Measurements from ENCODE around the gene RBMS3. TPM values are rescaled to one million over a fixed set of nuclear protein-coding genes. Genes with fewer than 3 reads are reported as not detected.

The RBMS3 gene
- total and polyA plus RNA-seq, 2 of the 13 experiments (the other 11 are each of a cell fraction or from before 2014, with no cell fraction given), result not detected

DNA sequence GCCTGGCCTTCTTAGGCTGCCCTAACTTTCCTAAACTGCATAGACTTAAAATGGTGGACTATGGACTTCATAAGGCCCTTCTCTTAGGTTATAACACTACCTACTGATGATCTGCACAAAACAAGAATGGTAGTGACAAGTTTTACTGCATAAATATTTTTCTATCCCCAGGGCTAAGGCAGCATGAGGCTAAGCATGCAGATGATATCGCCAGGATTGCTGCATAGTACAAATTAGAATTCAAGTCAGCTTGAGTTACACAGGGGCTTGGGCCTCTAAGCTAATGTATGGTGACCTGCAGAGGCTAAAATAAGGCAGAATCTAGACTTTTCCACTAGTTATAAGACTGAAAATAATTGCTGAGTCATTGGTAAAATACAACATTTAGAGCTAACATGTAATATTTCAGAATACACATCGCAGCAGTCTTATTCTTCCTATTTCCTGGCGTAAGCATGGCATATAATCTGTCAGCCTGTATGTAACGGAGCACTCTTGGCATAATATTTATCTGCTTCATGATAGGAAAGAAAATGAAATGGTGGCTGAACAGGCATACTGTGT is 15.3 kb upstream of the RBMS3 start (continued):
- TF ChIP-seq ZNF343 (CRISPR knock-in tag; IDR thresholded peaks at IDR 0.05) (no peak), MAFF (IDR thresholded peaks at IDR 0.05; ENCODE audit: low read depth, low read length) (peak; percentile 70; the same call in 1 of the 2 replicates), SIX1 (CRISPR knock-in tag; IDR thresholded peaks at IDR 0.05; ENCODE audit: borderline replicate concordance) (no peak), FOXM1 (CRISPR knock-in tag; IDR thresholded peaks at IDR 0.05) (no peak), NFE2L2 (IDR thresholded peaks at IDR 0.05; ENCODE audit: low read length) (peak; percentile 87), GATAD1 (CRISPR knock-in tag; IDR thresholded peaks at IDR 0.05) (no peak)

DNA sequence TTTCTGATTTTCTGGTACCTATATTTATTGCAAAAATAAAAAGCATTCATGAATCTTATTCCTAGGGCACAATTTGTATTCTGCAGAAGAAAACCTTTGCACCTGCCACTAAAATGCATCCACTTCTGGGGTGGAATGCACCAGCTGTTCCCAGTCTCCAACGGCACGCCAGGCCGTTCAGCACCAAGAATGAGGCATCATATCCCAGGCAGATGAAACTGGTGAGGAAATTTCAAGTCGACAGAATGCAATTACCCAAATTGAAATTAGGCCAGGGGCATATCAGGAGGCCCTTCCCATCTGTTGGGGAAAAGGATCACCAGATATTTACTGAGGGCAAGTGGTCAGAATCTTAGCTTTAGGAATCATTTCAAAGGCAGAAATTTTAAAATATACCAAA is 13.6 kb upstream of the RBMS3 start:
- in situ Hi-C loops (cut with HindIII; ENCODE audit: extremely low pct_ligation_motif_present, low pct_unique_long_range_greater_than_20kb), result no loop called here
- intact Hi-C loops (cut with micrococcal nuclease; ENCODE audit: unreplicated experiment), result no loop called here

More for the DNA sequence above, 13.6 kb upstream of the RBMS3 start:
- no peak overlapping the region for H3K27ac ChIP-seq (ENCODE audit: extremely low read length, insufficient read depth, low read length)
- H3K79me2 ChIP-seq (ENCODE audit: insufficient read depth, low read length), result no peaks in the 10 kb centered on the region
- CTCF ChIA-PET (ENCODE audit: low intra/inter-chr PET ratio, low total read pairs), result no interaction called here
- H3K4me2 ChIP-seq (ENCODE audit: low read depth, low read length), result no peak overlapping the region
- WGBS (ENCODE audit: low lambda C conversion rate), result 2% methylated on average over 4 of the region's 4 CpGs
- H2AFZ ChIP-seq (ENCODE audit: low read length), result no peak overlapping the region
- ATAC-seq, result no peak
- TF ChIP-seq ZNF652 (CRISPR knock-in tag; IDR thresholded peaks at IDR 0.05; ENCODE audit: borderline replicate concordance, low read depth), result no peak
- no peak for TF ChIP-seq REL (CRISPR knock-in tag; conservative IDR thresholded peaks at IDR 0.05)
- no peak for TF ChIP-seq NCOA5 (CRISPR knock-in tag; IDR thresholded peaks at IDR 0.05)
- no peak for TF ChIP-seq PHF21A (CRISPR knock-in tag; IDR thresholded peaks at IDR 0.05)
- TF ChIP-seq CCAR2 (optimal IDR thresholded peaks at IDR 0.05; ENCODE audit: low read depth, low read length), result no peak
- TF ChIP-seq, protein P1, sequence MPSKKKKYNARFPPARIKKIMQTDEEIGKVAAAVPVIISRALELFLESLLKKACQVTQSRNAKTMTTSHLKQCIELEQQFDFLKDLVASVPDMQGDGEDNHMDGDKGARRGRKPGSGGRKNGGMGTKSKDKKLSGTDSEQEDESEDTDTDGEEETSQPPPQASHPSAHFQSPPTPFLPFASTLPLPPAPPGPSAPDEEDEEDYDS (CRISPR knock-in tag; IDR thresholded peaks at IDR 0.05), result no peak
- no peak for TF ChIP-seq ZEB1 (IDR thresholded peaks at IDR 0.05; ENCODE audit: insufficient replicate concordance, low read depth)
- TF ChIP-seq SUZ12 (IDR thresholded peaks at IDR 0.05; ENCODE audit: low read depth, low read length), result no peak
- TF ChIP-seq, protein P2, sequence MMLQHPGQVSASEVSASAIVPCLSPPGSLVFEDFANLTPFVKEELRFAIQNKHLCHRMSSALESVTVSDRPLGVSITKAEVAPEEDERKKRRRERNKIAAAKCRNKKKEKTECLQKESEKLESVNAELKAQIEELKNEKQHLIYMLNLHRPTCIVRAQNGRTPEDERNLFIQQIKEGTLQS (CRISPR knock-in tag; IDR thresholded peaks at IDR 0.05), result no peak
- no peak for TF ChIP-seq TCF12 (IDR thresholded peaks at IDR 0.05)
- no peak for TF ChIP-seq TCF12 (CRISPR knock-in tag; IDR thresholded peaks at IDR 0.05)
- no peak overlapping the region for H3K4me3 ChIP-seq (replicated peaks in 1 of 3; ENCODE audit: insufficient read depth in 1 of 3, low read depth in 2 of 3, low read length in 3 of 3)
- no peak for DNase-seq (ENCODE audit: low spot score)
- FAIRE-seq, result no peak
- no peaks in the 10 kb centered on the region for H3K27me3 ChIP-seq (ENCODE audit: control insufficient read depth in 1 of 2, insufficient read depth in 2 of 2, low read length in 2 of 2)
- H3K9me3 ChIP-seq (ENCODE audit: low read length), result no peaks in the 10 kb centered on the region
- POLR2A ChIA-PET, result no interaction called here
- BruUV-seq (replicated peaks), result no TSS peak
- H3K4me1 ChIP-seq (ENCODE audit: insufficient read depth, low read length), result no peaks in the 10 kb centered on the region
- H3K36me3 ChIP-seq (replicated peaks in 1 of 2; ENCODE audit: control insufficient read depth in 1 of 2, insufficient read depth in 2 of 2, low read length in 2 of 2), result no peaks in the 10 kb centered on the region
- no peak overlapping the region for H3K9ac ChIP-seq (ENCODE audit: insufficient read depth, low read depth, low read length)
- no peaks in the 10 kb centered on the region for H4K20me1 ChIP-seq (ENCODE audit: insufficient read depth, low read length)
